HG03159 (cell line): ENCODE measurements around the gene NDUFS1.
"Not testable (repeated sequence)": the region's sequence is repeated elsewhere in the genome, so short reads cannot be mapped to it uniquely, and the experiment has no call there.

Experiments
- ATAC-seq: cut with Tn5 transposase; IDR thresholded peaks from one replicate; pipeline ENCODE4 v1.9.1; 2021; ENCODE audit warnings: mild to moderate bottlenecking, moderate library complexity; ENCODE audit not compliant: unreplicated experiment

NDUFS1 gene

GRCh38 chr2:206163251-206163880 is 4.1 kb upstream of the NDUFS1 start:
- no peak for ATAC-seq

GRCh38 chr2:206162401-206162800 is 3.2 kb upstream of the NDUFS1 start:
- not testable (repeated sequence) for ATAC-seq

DNA sequence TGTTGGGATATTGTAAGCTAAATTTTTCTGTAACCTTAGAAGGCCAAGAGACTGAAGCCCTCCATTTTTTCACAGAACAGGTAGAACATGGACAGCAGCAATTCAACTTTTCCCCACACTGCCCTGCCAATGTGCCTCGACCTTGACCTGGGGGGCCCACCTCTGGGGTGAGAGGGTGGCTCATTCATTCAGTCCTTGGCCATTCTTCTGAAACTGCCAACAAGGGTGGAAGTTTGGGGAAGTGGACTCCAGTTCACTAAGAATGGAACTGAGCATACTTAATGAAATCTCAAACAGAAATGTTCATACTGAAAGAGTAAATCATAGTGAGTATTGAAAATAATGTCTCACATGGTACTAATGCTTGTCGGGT is 1.5 kb upstream of the NDUFS1 start:
- no peak for ATAC-seq

DNA sequence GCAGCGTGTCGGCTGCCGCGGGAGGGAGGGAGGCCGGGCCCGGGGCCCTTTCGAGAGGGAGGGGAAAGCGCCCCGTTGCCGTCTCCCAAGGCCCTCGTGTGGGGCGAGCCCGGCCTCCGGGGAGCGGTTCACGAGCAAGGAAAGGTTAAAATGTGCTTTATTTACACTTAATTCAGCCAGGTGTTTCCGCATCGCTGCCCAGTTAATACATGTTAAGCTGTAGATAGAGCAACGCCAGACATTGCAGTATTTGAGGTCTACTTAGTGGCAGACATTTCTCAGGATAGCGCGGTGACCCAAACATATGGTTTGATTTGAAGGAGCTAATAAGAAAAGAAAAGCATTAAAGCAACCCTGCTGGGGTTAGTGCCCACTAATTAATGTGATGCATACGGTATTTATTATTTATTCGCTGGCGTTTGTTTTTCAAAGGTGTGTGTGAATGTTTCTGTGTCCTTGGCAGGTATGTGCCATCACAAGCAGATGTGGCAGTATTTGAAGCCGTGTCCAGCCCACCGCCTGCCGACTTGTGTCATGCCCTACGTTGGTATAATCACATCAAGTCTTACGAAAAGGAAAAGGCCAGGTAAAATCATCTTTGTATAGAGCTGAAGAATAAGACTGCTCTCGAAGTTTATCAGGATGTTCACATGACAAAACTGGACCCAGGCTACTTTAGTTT is 1.0 kb upstream of the NDUFS1 start:
- ATAC-seq: peak; percentile 48

DNA sequence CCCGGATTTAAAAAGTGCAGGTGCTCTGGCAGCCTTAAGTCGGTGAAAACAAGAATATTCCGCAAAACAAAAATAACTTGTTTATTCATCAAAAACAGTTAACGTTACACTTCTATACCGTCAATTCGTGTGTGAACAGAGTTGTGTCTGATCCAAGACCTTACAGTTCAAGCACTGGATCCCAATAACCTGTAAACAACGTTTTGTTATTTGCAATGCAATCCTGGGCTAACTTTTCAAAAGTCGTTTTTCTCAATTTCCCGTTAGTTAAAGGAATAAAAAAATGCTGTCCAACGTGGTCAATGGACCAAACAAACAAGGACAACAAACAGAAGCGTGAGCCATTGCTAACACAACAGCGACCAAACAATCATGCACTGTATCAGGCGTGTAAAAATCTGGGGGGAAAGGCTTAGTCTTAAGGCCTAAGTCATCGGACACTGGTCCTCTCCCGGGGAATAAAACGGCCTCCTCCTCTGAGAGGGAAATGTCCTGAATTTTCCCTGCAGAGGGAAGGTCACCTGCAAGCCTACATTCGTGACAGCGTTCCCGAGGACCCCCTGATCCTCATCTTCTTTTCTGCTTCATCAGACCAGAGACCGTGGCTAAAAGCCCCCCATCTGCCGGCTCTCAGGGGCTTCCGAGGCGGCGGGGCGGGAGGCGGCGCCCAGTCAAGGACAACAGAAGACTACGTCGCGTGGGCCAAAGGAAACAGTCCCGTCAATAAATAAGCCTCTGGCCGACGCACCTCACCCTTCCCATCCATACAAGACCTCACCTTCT is 490 bp downstream of the NDUFS1 start:
- peak; percentile 11 for ATAC-seq

- not testable (repeated sequence) for ATAC-seq
Measured at GRCh38 chr2:206157014-206157413, 2.2 kb downstream of the NDUFS1 start.

DNA sequence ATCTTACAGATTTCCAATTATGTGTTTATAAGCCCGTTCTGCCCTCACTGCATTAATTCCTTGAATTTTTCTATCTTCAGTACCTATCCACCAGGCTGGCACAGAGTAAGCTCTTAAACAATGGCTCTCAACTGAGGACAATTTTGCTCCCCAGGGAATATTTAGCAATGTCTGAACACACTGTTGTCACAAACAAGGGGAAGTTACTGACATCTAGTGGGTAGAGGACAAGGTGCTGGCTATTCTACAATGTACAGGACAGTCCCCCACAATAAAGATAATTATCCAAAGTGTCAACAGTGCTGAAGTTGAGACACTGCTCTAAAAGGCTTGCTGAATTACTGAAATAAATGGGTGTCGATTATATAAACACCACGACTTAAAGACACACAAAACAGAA is 5.0 kb downstream of the NDUFS1 start:
- ATAC-seq: peak; percentile 40

- ATAC-seq: no peak
Measured at GRCh38 chr2:206150631-206151030, 8.6 kb downstream of the NDUFS1 start.

GRCh38 chr2:206150168-206150567 is 9.1 kb downstream of the NDUFS1 start:
- ATAC-seq: no peak

DNA sequence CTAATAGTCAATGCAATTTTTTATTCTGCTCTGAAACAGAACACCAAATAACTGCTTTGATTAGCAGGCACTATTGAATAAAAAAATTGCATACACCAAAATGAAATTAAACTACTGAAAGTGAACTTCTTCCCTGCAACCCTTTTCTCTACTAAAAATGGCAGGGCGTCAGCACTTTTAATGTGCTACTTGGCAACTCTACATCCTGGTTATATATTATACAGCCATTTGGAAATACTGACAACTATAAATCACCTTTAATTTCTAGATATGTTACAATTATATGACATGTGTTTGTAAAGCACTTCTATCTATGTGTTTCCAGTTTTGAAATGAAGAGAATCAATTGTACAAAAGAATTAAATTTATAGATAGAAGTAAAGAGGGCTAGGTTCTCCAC is 9.9 kb downstream of the NDUFS1 start:
- no peak for ATAC-seq

- ATAC-seq: no peak
Measured at GRCh38 chr2:206145665-206146064, 13.6 kb downstream of the NDUFS1 start.

DNA sequence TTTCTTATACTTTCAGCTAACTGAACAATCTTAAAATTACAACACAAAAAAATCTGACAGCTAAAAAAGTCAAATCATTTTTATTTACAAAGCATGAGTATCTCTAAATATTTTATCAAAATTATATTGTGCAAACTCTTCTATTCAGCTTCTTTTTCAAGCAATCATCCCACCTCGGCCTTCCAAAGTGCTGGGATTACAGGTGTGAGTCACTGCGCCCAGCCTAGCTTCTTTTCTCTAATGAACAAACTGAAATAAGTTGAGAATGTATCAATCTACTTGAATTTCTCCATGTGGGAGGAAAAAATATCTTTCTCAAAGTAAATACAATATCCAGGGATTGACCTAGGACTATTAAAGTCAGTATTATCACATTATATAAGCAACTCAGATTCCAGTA is 14.9 kb downstream of the NDUFS1 start:
- no peak for ATAC-seq

DNA sequence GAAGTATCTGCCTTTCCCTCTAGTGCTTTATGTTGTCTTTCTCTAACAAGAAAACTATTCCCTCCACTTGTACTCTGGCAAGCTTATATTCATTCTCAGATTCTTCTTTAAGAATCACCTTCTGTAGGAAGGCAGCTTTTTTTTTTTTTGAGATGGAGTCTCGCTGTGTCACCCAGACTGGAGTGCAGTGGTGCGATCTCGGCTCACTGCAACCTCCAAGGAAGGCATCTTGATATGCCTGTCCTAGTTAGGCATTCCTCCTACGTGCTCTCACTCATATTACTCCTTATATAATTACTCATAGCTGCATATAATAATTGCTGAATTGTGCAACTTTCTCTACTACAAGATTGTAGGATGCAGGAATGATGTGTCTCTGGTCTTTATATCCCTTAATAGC is 15.8 kb downstream of the NDUFS1 start:
- ATAC-seq: no peak

- ATAC-seq: no peak
Measured at GRCh38 chr2:206127656-206128055, 31.6 kb downstream of the NDUFS1 start.

DNA sequence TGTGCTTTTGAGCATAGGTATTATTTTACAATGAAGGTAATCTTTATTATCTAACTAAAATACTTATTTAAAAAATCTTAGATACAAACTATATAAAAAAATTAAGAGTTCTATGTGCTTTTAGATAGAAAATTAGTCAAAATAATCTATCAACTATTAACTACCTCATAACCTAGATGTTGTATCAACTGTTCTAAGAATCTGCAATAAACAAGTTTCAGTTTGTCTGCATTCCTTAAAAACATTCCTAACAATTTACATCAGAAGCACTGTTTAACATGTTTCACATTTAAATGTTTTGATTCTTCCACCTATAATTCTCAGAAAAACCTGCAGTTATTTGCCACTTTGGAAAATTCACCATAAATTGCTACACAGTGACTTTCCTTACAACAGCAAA is 33.3 kb downstream of the NDUFS1 start:
- ATAC-seq: no peak

GRCh38 chr2:206122569-206122968 is 36.7 kb downstream of the NDUFS1 start:
- ATAC-seq: not testable (repeated sequence)

- ATAC-seq: no peak
Measured at GRCh38 chr2:206116278-206116677, 43.0 kb downstream of the NDUFS1 start.

- ATAC-seq: no peak
Measured at GRCh38 chr2:206115026-206115578, 44.1 kb downstream of the NDUFS1 start.

DNA sequence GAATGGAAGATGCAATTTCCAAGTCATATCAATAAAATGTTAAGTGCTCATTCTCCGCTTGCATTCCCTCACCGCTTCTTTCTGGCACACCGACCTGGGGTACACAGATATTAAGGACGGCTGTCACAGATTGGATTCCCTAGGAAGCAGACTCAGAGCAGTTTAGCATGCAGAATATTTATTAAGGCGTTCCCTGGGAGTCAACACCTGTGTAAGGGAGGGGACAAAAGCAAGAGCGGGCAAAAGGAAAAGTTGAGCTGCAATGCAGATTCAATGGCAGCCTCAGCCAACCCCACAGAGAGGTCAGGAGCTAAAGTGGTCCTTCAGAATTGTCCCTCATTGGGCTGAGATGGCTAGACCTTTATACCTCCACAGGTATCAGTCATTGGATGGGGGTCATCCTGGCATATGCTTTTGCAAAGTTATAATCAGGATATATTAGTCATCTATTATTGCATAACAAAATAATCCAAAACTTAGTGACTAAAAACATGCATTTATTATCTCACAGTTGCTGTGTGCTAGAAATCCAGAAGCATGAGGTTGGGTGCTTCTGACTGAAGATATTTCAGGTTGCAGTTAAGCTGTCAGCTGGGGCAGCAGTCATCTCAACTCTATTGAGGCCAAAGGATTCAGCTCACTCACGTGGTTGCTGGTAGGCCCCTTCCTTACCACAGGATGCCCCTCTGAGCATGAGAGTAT is 46.2 kb downstream of the NDUFS1 start:
- ATAC-seq: no peak

- no peak for ATAC-seq
Measured at GRCh38 chr2:206112108-206112507, 47.1 kb downstream of the NDUFS1 start.

DNA sequence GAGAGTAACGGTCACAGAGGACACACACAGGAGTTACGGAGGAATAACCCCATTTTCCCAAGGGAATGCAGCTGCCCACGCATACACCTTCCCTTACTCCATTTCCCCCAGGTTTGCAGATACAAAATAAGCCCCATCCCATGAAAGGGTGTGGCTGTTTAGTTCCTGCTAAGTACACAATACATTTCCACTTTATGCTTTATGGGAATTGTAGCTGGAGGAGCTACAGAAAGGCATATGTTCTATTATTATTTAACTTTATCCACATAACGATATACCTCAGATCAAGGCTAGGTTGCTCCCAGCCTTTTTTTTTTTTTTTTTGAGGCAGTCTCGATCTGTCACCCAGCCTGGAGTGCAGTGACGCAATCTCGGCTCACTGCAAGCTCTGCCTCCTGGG is 50.5 kb downstream of the NDUFS1 start:
- ATAC-seq: no peak
